Transverse colon (tissue), 4 donors: ENCODE results near the gene BCAS1. TPM values are rescaled to one million over a fixed set of nuclear protein-coding genes. Genes with fewer than 3 reads are reported as not detected.

ENCODE experiments used
- DNase-seq: peaks from one replicate; pipeline ENCODE4 v3.0.0-alpha.2; 2019
- H3K27ac ChIP-seq, 4 donors: fragments of 200-600 bp; sonication (generic); 2 replicates each; pipeline ENCODE4 v1.5.1; 2016 to 2018; ENCODE audit warnings: inconsistent platforms in 4 of 4
- H3K27me3 ChIP-seq: fragments of 200-600 bp; sonication (generic); 2 replicates; pipeline ENCODE4 v1.5.1; 2017; ENCODE audit warnings: inconsistent platforms
- H3K36me3 ChIP-seq, 4 donors: fragments of 200-600 bp; sonication (generic); 2 replicates each; pipeline ENCODE4 v1.5.1; 2017 to 2019; ENCODE audit warnings: inconsistent platforms in 4 of 4
- H3K4me1 ChIP-seq, 4 donors: fragments of 200-600 bp; sonication (generic); 2 replicates each; pipeline ENCODE4 v1.5.1; 2017 to 2020; ENCODE audit warnings: inconsistent platforms in 4 of 4
- H3K4me3 ChIP-seq, 4 donors: fragments of 200-600 bp; sonication (generic); 1 replicate in 1 of 4; 2 replicates in 3 of 4; pipeline versions ENCODE4 v1.5.1 to v1.6.1; 2017 to 2019; ENCODE audit warnings: inconsistent platforms in 4 of 4
- H3K9me3 ChIP-seq, 2 donors: fragments of 200-600 bp; sonication (generic); 2 replicates each; pipeline ENCODE4 v1.5.1; 2017 to 2019; ENCODE audit warnings: inconsistent platforms in 2 of 2
- EP300 ChIP-seq: sonication (generic); formaldehyde crosslinking; IDR thresholded peaks from one replicate; pipeline ENCODE4 v1.6.1; 2017; ENCODE audit warnings: antibody characterized with exemption, low read depth
- POLR2A ChIP-seq: fragments of 450-650 bp; IDR thresholded peaks from one replicate; pipeline ENCODE4 v1.6.1; 2016; ENCODE audit warnings: antibody characterized with exemption, mild to moderate bottlenecking, moderate library complexity
- POLR2AphosphoS5 ChIP-seq, 3 donors: sonication (generic); formaldehyde crosslinking; IDR thresholded peaks; one replicate each; pipeline ENCODE4 v1.6.1; 2016; ENCODE audit warnings: antibody characterized with exemption in 3 of 3
- WGBS, 2 donors: methylation state at CpG; one replicate each; pipeline ENCODE4 v1.1.5; 2018; ENCODE audit warnings: low coverage in 1 of 2; 5-methylcytosine and 5-hydroxymethylcytosine counted together
- in situ Hi-C, 4 donors: fragments of 200-750 bp; cut with MboI; loops; one replicate each; pipeline versions ENCODE4 v1.15.0 to v1.15.1; 2017; ENCODE audit warnings: low sequenced_read_pairs in 3 of 4, low pct_ligation_motif_present in 1 of 4, low pct_unique_long_range_greater_than_20kb in 1 of 4
- intact Hi-C: fragments of 100-400 bp; cut with DNase I; formaldehyde crosslinking; loops from one replicate; pipeline ENCODE4 v1.15.1; 2023; ENCODE audit warnings: low total_unique reads
- total RNA-seq, 4 donors: library from RNA; depleted of rRNA; stranded (reverse); fragments of >200 nt; gene quantifications; one replicate each; pipeline ENCODE4 v1.1.0, GENCODE V29; 2016
- TF ChIP-seq, protein P1 (sequence below), 5 experiments: fragments of 200-600 bp in 3 of 5; fragments of 450-650 bp in 2 of 5; sonication (generic) in 3 of 5; IDR thresholded peaks; 1 replicate in 2 of 5; 2 replicates in 3 of 5; pipeline ENCODE4 v1.5.1; 2016 to 2017; ENCODE audit warnings: antibody characterized with exemption in 5 of 5, inconsistent platforms in 3 of 5, mild to moderate bottlenecking in 2 of 5, moderate library complexity in 1 of 5

Gene BCAS1
- total RNA-seq, 4 donors from 2014 or later: 68.9 to 127 (median 89.0) TPM

DNA sequence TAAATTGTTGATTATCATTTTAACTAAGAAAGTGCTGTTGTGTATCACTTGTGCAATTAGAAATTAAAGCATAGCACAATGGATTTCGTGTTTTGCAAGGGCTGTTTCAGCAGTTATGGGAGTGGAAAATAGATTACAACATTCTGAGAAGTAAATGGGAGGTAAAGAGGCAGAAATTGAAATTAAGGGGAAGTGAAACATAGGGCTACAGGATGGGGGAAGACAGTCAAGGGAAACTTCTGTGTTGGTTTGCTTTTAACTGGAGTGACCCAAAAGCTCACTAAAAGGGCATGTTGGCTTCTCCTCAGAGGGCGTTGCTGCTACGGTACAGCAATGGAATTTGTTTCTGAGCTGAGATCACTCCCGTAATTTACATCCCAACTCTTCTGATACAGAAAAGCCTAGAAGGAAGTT, 147.5 kb downstream of the BCAS1 start:
- Histone ChIP-seq H3K4me1 (peaks cover 7 to 25% (median 14%) of the 10 kb centered on the region in 4 donors), H3K4me3 (no peak overlapping the region), H3K9me3 (no peaks in the 10 kb centered on the region), H3K27me3 (no peaks in the 10 kb centered on the region), H3K27ac (peak overlapping the region; percentile 23 to 62 (median 46)), H3K36me3 (no peaks in the 10 kb centered on the region)
- intact Hi-C loops: no loop called here
- peak; percentile 29 for DNase-seq
- in situ Hi-C loops: loop anchor here in 2 of 4 donors (5.0 to 25.0 kb wide), 2 partner anchors 336 to 346 kb away; partner anchors contain the start of gene ZNF217 (in 1 of the 2)
- 13 to 26% methylated on average over 4 of the region's 4 CpGs for WGBS, 2 donors
- TF ChIP-seq POLR2A: no peak
- peak in 1 of 3 donors; percentile 18 for TF ChIP-seq POLR2AphosphoS5 (IDR thresholded peaks at IDR 0.05)
- TF ChIP-seq, protein P1, sequence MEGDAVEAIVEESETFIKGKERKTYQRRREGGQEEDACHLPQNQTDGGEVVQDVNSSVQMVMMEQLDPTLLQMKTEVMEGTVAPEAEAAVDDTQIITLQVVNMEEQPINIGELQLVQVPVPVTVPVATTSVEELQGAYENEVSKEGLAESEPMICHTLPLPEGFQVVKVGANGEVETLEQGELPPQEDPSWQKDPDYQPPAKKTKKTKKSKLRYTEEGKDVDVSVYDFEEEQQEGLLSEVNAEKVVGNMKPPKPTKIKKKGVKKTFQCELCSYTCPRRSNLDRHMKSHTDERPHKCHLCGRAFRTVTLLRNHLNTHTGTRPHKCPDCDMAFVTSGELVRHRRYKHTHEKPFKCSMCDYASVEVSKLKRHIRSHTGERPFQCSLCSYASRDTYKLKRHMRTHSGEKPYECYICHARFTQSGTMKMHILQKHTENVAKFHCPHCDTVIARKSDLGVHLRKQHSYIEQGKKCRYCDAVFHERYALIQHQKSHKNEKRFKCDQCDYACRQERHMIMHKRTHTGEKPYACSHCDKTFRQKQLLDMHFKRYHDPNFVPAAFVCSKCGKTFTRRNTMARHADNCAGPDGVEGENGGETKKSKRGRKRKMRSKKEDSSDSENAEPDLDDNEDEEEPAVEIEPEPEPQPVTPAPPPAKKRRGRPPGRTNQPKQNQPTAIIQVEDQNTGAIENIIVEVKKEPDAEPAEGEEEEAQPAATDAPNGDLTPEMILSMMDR (IDR thresholded peaks at IDR 0.05): no peak
- no peak for TF ChIP-seq EP300

DNA sequence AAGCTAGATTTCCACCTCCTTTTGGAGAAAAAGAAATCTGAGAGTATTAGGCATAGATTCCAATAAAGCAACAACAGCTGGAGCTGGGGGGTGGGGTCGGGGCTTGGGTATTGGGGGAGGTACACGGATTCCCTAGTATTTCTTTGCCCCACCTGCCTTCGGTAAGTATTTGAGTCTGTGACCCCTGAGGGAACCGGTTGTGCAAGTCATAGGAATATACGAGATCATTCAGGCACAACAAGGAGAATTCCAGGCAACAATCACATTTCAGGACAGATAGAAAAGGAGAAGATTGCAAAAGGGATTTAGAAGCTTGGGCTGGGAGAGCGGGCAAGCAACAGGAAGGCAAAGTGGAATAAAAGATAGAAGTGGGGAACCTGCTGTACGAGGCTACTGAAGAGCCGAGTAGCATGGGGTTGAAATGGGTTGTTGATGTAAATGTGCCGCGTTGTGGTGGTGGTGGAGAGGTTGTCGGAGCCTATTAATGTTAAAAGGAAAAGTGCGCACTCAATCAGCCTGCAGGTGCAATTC, 148.9 kb downstream of the BCAS1 start:
- in situ Hi-C loops: loop anchor here in 2 of 4 donors (5.0 to 25.0 kb wide), 2 partner anchors 334 to 344 kb away; partner anchors contain the start of gene ZNF217 (in 1 of the 2)

DNA sequence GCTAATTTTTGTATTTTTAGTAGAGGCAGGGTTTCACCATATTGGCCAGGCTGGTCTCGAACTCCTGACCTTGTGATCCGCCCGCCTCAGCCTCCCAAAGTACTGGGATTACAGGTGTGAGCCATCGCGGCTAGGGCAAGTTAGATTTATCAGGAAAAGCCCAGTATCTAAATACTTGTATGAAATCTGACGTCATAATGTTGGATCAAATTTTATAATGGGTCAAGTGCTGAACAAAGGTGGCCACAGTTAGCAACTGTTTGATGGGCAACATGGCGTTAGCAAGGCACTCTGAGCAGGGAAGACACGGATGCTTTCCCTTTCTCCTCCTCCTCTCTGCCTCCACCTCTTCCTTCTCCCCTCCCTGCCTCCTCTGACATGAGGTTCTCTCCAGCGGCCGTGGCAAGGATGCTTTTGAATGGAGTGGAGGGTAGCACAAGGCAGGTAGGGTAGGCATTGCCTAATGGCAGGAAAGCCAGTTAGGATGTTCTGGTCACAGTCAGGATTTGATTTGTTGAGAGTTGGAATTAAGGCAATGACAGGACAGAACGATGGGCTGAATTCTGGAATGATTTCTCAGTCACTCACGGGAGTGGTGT, 149.6 kb downstream of the BCAS1 start:
- WGBS, 2 donors: 71 to 93% methylated on average over 2 to 12 of the region's 12 CpGs
- no peak overlapping the region for H3K27ac ChIP-seq
- peaks cover 27 to 40% (median 31%) of the 10 kb centered on the region in 4 donors for H3K4me1 ChIP-seq
- no peaks in the 10 kb centered on the region for H3K9me3 ChIP-seq
- DNase-seq: no peak
- TF ChIP-seq, protein P1 (IDR thresholded peaks at IDR 0.05): no peak
- H3K4me3 ChIP-seq: no peak overlapping the region
- no peaks in the 10 kb centered on the region for H3K27me3 ChIP-seq
- intact Hi-C loops: no loop called here
- in situ Hi-C loops: loop anchor here in 2 of 4 donors (5.0 to 25.0 kb wide), 2 partner anchors 333 to 343 kb away; partner anchors contain the start of gene ZNF217 (in 1 of the 2)
- H3K36me3 ChIP-seq: no peaks in the 10 kb centered on the region

More for the DNA sequence above, 148.9 kb downstream of the BCAS1 start:
- no peaks in the 10 kb centered on the region for H3K36me3 ChIP-seq
- no peaks in the 10 kb centered on the region for H3K27me3 ChIP-seq
- peak; percentile 5 for DNase-seq
- no peak overlapping the region for H3K4me3 ChIP-seq
- peaks cover 21 to 37% (median 27%) of the 10 kb centered on the region in 4 donors for H3K4me1 ChIP-seq
- 66 to 75% methylated on average over 12 of the region's 12 CpGs for WGBS, 2 donors
- H3K9me3 ChIP-seq: no peaks in the 10 kb centered on the region
- TF ChIP-seq, protein P1 (IDR thresholded peaks at IDR 0.05): no peak
- TF ChIP-seq EP300 (no peak), POLR2AphosphoS5 (IDR thresholded peaks at IDR 0.05) (no peak), POLR2A (no peak)
- intact Hi-C loops: no loop called here
- no peak overlapping the region for H3K27ac ChIP-seq

DNA sequence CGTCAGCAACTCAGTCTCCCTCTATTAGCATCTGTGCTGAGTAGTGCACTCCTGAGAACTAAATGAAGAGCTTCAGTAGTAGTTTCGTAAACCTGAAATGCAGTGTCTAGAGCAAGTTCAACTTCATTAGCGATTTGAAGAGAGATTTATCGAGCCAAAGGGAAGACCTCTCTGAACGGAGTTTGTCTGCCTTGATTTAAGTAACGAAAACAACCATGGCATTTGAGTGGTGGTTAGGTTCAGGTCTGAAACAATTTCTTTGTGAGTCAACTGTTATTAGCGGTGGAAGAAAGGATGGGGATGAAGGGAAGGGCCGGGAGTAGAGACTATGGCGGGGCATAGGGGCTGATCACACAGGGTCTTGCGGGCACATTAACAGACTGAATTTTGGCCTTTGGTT, 150.5 kb downstream of the BCAS1 start:
- in situ Hi-C loops (loop anchor here in 2 of 4 donors (5.0 to 25.0 kb wide), 2 partner anchors 333 to 343 kb away; partner anchors contain the start of gene ZNF217 (in 1 of the 2)), intact Hi-C loops (no loop called here)
- Histone ChIP-seq H3K4me3 (no peak overlapping the region), H3K27ac (no peak overlapping the region), H3K36me3 (no peaks in the 10 kb centered on the region), H3K27me3 (no peaks in the 10 kb centered on the region), H3K4me1 (peaks cover 27 to 45% (median 36%) of the 10 kb centered on the region in 4 donors), H3K9me3 (no peaks in the 10 kb centered on the region)
- DNase-seq: no peak
- TF ChIP-seq EP300 (no peak), POLR2AphosphoS5 (IDR thresholded peaks at IDR 0.05) (no peak), POLR2A (no peak)
- TF ChIP-seq, protein P1 (IDR thresholded peaks at IDR 0.05): no peak
- WGBS, 2 donors: 70 to 91% methylated on average over 4 to 10 of the region's 10 CpGs
